Esophagus squamous epithelium (tissue), 4 donors: ENCODE measurements around the gene COL4A1.

Experiments
- POLR2A ChIP-seq, 4 donors: fragments of 450-650 bp; IDR thresholded peaks; one replicate each; pipeline ENCODE4 v1.6.1; 2017; ENCODE audit warnings: antibody characterized with exemption in 4 of 4, mild to moderate bottlenecking in 4 of 4, moderate library complexity in 3 of 4
- TF ChIP-seq, protein P1 (sequence below), 6 experiments: fragments of 450-650 bp in 4 of 6; fragments of 200-600 bp in 2 of 6; sonication (generic) in 2 of 6; IDR thresholded peaks; one replicate each; pipeline ENCODE4 v1.5.1; 2016 to 2019; ENCODE audit warnings: antibody characterized with exemption in 6 of 6, mild to moderate bottlenecking in 4 of 6, moderate library complexity in 4 of 6

GRCh38 chr13:110135977-110136597 is 170.9 kb downstream of the COL4A1 start:
- TF ChIP-seq, protein P1, sequence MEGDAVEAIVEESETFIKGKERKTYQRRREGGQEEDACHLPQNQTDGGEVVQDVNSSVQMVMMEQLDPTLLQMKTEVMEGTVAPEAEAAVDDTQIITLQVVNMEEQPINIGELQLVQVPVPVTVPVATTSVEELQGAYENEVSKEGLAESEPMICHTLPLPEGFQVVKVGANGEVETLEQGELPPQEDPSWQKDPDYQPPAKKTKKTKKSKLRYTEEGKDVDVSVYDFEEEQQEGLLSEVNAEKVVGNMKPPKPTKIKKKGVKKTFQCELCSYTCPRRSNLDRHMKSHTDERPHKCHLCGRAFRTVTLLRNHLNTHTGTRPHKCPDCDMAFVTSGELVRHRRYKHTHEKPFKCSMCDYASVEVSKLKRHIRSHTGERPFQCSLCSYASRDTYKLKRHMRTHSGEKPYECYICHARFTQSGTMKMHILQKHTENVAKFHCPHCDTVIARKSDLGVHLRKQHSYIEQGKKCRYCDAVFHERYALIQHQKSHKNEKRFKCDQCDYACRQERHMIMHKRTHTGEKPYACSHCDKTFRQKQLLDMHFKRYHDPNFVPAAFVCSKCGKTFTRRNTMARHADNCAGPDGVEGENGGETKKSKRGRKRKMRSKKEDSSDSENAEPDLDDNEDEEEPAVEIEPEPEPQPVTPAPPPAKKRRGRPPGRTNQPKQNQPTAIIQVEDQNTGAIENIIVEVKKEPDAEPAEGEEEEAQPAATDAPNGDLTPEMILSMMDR (IDR thresholded peaks at IDR 0.05) = no peak
- TF ChIP-seq POLR2A (IDR thresholded peaks at IDR 0.05) = no peak
